H9 (cell line): ENCODE data around the gene EIF2D. TPM values are rescaled to one million over a fixed set of nuclear protein-coding genes. Genes with fewer than 3 reads are reported as not detected.

Experiments used
- DNase-seq: peaks from one replicate; pipeline ENCODE4 v3.0.0-alpha.2; 2017
- H2AFZ ChIP-seq: one replicate; pipeline ENCODE4 v1.6.1; 2013; ENCODE audit warnings: mild to moderate bottlenecking, low read length, control low read depth, moderate library complexity
- H2AK5ac ChIP-seq: 2 replicates; pipeline ENCODE4 v1.6.1; 2013; ENCODE audit warnings: low read length, control low read depth, mixed read lengths; ENCODE audit not compliant: insufficient read length
- H2BK120ac ChIP-seq: one replicate; pipeline ENCODE4 v1.6.1; 2013; ENCODE audit warnings: low read depth, mild to moderate bottlenecking, low read length, control low read depth, inconsistent platforms; ENCODE audit not compliant: poor library complexity, severe bottlenecking
- H2BK12ac ChIP-seq: 2 replicates; pipeline ENCODE4 v1.6.1; 2013; ENCODE audit warnings: low read length, control low read depth, mixed read lengths, low read depth; ENCODE audit not compliant: insufficient read length
- H2BK15ac ChIP-seq: 2 replicates; pipeline ENCODE4 v1.6.1; 2013; ENCODE audit warnings: low read depth, low read length, control low read depth
- H2BK20ac ChIP-seq: one replicate; pipeline ENCODE4 v1.6.1; 2013; ENCODE audit warnings: low read depth, mild to moderate bottlenecking, low read length, control low read depth, inconsistent platforms; ENCODE audit not compliant: poor library complexity, severe bottlenecking
- H2BK5ac ChIP-seq: 2 replicates; pipeline ENCODE4 v1.6.1; 2013; ENCODE audit warnings: low read length, control low read depth, mixed read lengths; ENCODE audit not compliant: insufficient read length
- H3K14ac ChIP-seq: 2 replicates; pipeline ENCODE4 v1.6.1; 2013; ENCODE audit warnings: low read length, control low read depth; ENCODE audit not compliant: insufficient read depth
- H3K18ac ChIP-seq: 2 replicates; pipeline ENCODE4 v1.6.1; 2013; ENCODE audit warnings: low read depth, mild to moderate bottlenecking, mixed read lengths, low read length, control low read depth; ENCODE audit not compliant: insufficient read length
- H3K23ac ChIP-seq: 2 replicates; pipeline ENCODE4 v1.6.1; 2013; ENCODE audit warnings: low read length, control low read depth, mixed read lengths, low read depth; ENCODE audit not compliant: insufficient read length
- H3K23me2 ChIP-seq: 2 replicates; pipeline ENCODE4 v1.6.1; 2013; ENCODE audit warnings: low read depth, mild to moderate bottlenecking, mixed read lengths, low read length, control low read depth; ENCODE audit not compliant: insufficient read length, poor library complexity, severe bottlenecking
- H3K27ac ChIP-seq: 2 replicates; pipeline ENCODE4 v1.5.1; 2013; ENCODE audit warnings: low read length, control low read depth, mixed read lengths, low read depth; ENCODE audit not compliant: insufficient read length
- H3K27me3 ChIP-seq: 2 replicates; pipeline ENCODE4 v1.6.1; 2013; ENCODE audit warnings: low read length, control low read depth, inconsistent platforms; ENCODE audit not compliant: insufficient read depth
- H3K4ac ChIP-seq: 2 replicates; pipeline ENCODE4 v1.6.1; 2013; ENCODE audit warnings: low read depth, mild to moderate bottlenecking, control low read depth, inconsistent platforms, low read length, moderate library complexity
- H3K4me1 ChIP-seq: 2 replicates; pipeline ENCODE4 v1.6.1; 2013; ENCODE audit warnings: low read length, control low read depth, inconsistent platforms; ENCODE audit not compliant: insufficient read depth
- H3K4me2 ChIP-seq: 2 replicates; pipeline ENCODE4 v1.6.1; 2013; ENCODE audit warnings: low read length, control low read depth, mixed read lengths; ENCODE audit not compliant: insufficient read length, insufficient read depth
- H3K56ac ChIP-seq: 2 replicates; pipeline ENCODE4 v1.6.1; 2013; ENCODE audit warnings: low read depth, mild to moderate bottlenecking, mixed read lengths, low read length, control low read depth; ENCODE audit not compliant: insufficient read length
- H3K79me1 ChIP-seq: 2 replicates; pipeline ENCODE4 v1.6.1; 2013; ENCODE audit warnings: low read depth, mild to moderate bottlenecking, moderate library complexity, low read length, control low read depth, inconsistent platforms; ENCODE audit not compliant: insufficient read depth, poor library complexity, severe bottlenecking
- H3K79me2 ChIP-seq: 2 replicates; pipeline ENCODE4 v1.6.1; 2013; ENCODE audit warnings: low read length, control low read depth, inconsistent platforms; ENCODE audit not compliant: insufficient read depth
- H3K9ac ChIP-seq: 2 replicates; pipeline ENCODE4 v1.6.1; 2013; ENCODE audit warnings: low read length, control low read depth, mixed read lengths; ENCODE audit not compliant: insufficient read length; ENCODE audit errors: extremely low read depth
- H3K9me3 ChIP-seq: one replicate; pipeline ENCODE4 v1.6.1; 2013; ENCODE audit warnings: low read depth, low read length, inconsistent platforms; ENCODE audit not compliant: control insufficient read depth
- H3T11ph ChIP-seq: one replicate; pipeline ENCODE4 v1.6.1; 2013; ENCODE audit warnings: mild to moderate bottlenecking, low read length, control low read depth, inconsistent platforms
- H4K20me1 ChIP-seq: one replicate; pipeline ENCODE4 v1.6.1; 2013; ENCODE audit not compliant: control insufficient read depth, insufficient read length, insufficient read depth
- H4K5ac ChIP-seq: 2 replicates; pipeline ENCODE4 v1.6.1; 2013; ENCODE audit warnings: low read depth, mild to moderate bottlenecking, mixed read lengths, low read length, control low read depth; ENCODE audit not compliant: insufficient read length
- H4K8ac ChIP-seq: replicated peaks from 2 replicates; pipeline ENCODE4 v1.6.1; 2013; ENCODE audit warnings: low read length, control low read depth, mixed read lengths, low read depth; ENCODE audit not compliant: insufficient read length
- H4K91ac ChIP-seq: 2 replicates; pipeline ENCODE4 v1.6.1; 2013; ENCODE audit warnings: low read depth, mild to moderate bottlenecking, moderate library complexity, mixed read lengths, low read length, control low read depth; ENCODE audit not compliant: insufficient read length
- H3K27ac Mint-ChIP-seq, 3 experiments: 2 replicates in 2 of 3; 3 replicates in 1 of 3; pipeline ENCODE4 v1.8.0; 2020 to 2021; ENCODE audit warnings: mixed read lengths in 3 of 3, mild to moderate bottlenecking in 1 of 3, moderate library complexity in 1 of 3
- H3K27me3 Mint-ChIP-seq: 2 replicates; pipeline ENCODE4 v1.8.0; 2021; ENCODE audit warnings: low read depth, mild to moderate bottlenecking, moderate library complexity, mixed read lengths
- H3K36me3 Mint-ChIP-seq, 3 experiments: 2 replicates in 2 of 3; 3 replicates in 1 of 3; pipeline ENCODE4 v1.8.0; 2020 to 2021; ENCODE audit warnings: low read depth in 3 of 3, mixed read lengths in 3 of 3; ENCODE audit not compliant: insufficient read depth in 1 of 3
- H3K4me1 Mint-ChIP-seq, 2 experiments: 2 replicates each; pipeline ENCODE4 v1.8.0; 2020; ENCODE audit warnings: mixed read lengths in 2 of 2
- H3K4me3 Mint-ChIP-seq, 2 experiments: 2 replicates in 1 of 2; 3 replicates in 1 of 2; pipeline ENCODE4 v1.8.0; 2020 to 2021; ENCODE audit warnings: mild to moderate bottlenecking in 2 of 2, mixed read lengths in 2 of 2, moderate library complexity in 1 of 2
- H3K9me3 Mint-ChIP-seq, 2 experiments: 2 replicates in 1 of 2; 3 replicates in 1 of 2; pipeline ENCODE4 v1.8.0; 2020; ENCODE audit warnings: mild to moderate bottlenecking in 2 of 2, mixed read lengths in 2 of 2, moderate library complexity in 1 of 2
- CTCF ChIP-seq: fragments of 200-600 bp; sonication (generic); conservative IDR thresholded peaks from 3 replicates; pipeline ENCODE4 v1.8.0; 2021; ENCODE audit warnings: antibody characterized with exemption, mild to moderate bottlenecking
- WGBS: extraction: QIAGEN DNeasy Blood & Tissue Kit; methylation state at CpG from one replicate; pipeline ENCODE4 v1.1.7; 2013; ENCODE audit warnings: missing lambda C conversion rate, low lambda C conversion rate, mixed read lengths; ENCODE audit not compliant: insufficient read length; ENCODE audit errors: extremely low coverage; 5-methylcytosine and 5-hydroxymethylcytosine counted together
- total RNA-seq: library from RNA; stranded (reverse); gene quantifications from 2 replicates; pipeline ENCODE4 v1.2.1, GENCODE V29; 2021

Gene EIF2D
- total RNA-seq, 1 experiment from 2014 or later = 35.8 TPM

DNA sequence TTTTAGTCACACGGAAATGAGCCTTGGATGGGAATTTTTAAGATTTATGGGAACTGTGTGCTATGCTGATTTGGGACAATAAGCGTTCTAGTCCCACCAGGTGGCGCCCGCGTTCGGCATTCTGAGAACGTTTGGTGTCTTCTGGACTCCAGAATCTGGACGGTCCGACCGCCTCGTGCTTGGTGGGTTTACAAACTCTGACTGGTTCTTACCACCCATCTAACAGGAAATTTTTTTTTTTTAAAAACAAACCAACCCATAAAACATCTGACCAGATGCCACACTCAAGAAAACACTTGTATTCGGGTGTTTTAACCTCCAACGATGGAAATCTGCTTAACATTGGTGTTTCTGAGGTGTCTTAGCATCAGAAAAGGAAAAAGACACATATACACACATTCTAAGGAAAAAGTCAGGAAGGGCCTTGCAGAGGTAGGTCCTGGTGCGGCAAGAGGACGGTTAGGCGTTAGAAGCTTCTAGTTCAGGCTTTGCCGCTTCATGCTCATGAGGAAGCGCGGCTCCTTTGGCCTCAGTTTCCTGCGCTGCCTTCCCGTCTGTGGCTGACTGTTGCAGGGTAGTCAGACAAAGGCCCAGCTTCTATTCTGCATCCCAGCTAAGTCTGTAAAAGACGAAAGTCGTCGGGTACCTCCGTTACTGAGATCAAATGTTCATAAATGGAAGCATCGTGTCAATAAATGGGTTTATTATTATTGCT is 22.3 kb upstream of the EIF2D start:
- Histone ChIP-seq H3K27me3 (no peaks in the 10 kb centered on the region), H3K18ac (no peak overlapping the region), H2BK120ac (no peak overlapping the region), H3K79me2 (no peaks in the 10 kb centered on the region), H4K20me1 (no peaks in the 10 kb centered on the region), H2BK12ac (no peak overlapping the region), H2BK20ac (no peak overlapping the region), H4K91ac (no peak overlapping the region), H3K14ac (0 out of 2 replicates have a peak overlapping the region, but pooled peaks have one; percentile 30), H3K4ac (no peak overlapping the region), H3K27ac (no peak overlapping the region), H3K4me1 (peaks cover 3% of the 10 kb centered on the region; the same call in 1 of the 2 replicates), H3K23ac (no peak overlapping the region), H3K23me2 (peaks cover 14% of the 10 kb centered on the region), H3K4me2 (peak overlapping the region; percentile 81), H4K8ac (no peak overlapping the region), H2AFZ (no peak overlapping the region), H2BK5ac (no peak overlapping the region), H3T11ph (no peak overlapping the region), H3K79me1 (no peaks in the 10 kb centered on the region), H3K9ac (no peak overlapping the region), H3K9me3 (no peaks in the 10 kb centered on the region), H2BK15ac (no peak overlapping the region), H3K56ac (no peak overlapping the region), H2AK5ac (no peak overlapping the region), H4K5ac (no peak overlapping the region)
- Mint-ChIP-seq H3K27me3 (peaks cover 29% of the 10 kb centered on the region), H3K4me1 (peaks cover 27 to 30% of the 10 kb centered on the region in 2 experiments), H3K27ac (peak overlapping the region in 1 of 3 experiments; percentile 53; a peak in 1 of 7 replicates), H3K4me3 (peak overlapping the region; percentile 74 to 89), H3K36me3 (no peaks in the 10 kb centered on the region), H3K9me3 (no peaks in the 10 kb centered on the region)
- no CpG with 5 or more reads among the region's 26 CpGs for WGBS
- TF ChIP-seq CTCF = peak; percentile 87
- DNase-seq = peak; percentile 75
